GM12892 (cell line): ENCODE results near the gene SLC29A3. TPM values are rescaled to one million over a fixed set of nuclear protein-coding genes. Genes with fewer than 3 reads are reported as not detected.
"Not testable (repeated sequence)": the region's sequence is repeated elsewhere in the genome, so short reads cannot be mapped to it uniquely, and the experiment has no call there.

Source experiments
- DNase-seq: peaks from one replicate; pipeline ENCODE4 v3.0.0; 2011; ENCODE audit not compliant: insufficient read length
- FAIRE-seq: peaks from 2 replicates; lab custom pipeline; 2011; peaks lifted over from hg19 to GRCh38; lab: Jason Lieb, UNC
- POLR2A ChIP-seq: IDR thresholded peaks from 2 replicates; pipeline ENCODE4 v1.6.1; 2011; ENCODE audit warnings: low read depth, low read length, control low read depth
- POLR2AphosphoS5 ChIP-seq: IDR thresholded peaks from 2 replicates; pipeline ENCODE4 v1.6.1; 2011; ENCODE audit warnings: low read depth, low read length, control low read depth
- TAF1 ChIP-seq: IDR thresholded peaks from 2 replicates; pipeline ENCODE4 v1.6.1; 2011; ENCODE audit warnings: low read depth, mild to moderate bottlenecking, control low read depth, low read length, borderline replicate concordance
- polyA plus RNA-seq: library from polyadenylated mRNA; unstranded; fragments of >200 nt; gene quantifications from one replicate; pipeline ENCODE4 v1.2.1, GENCODE V29; 2012; ENCODE audit warnings: missing spikeins, inconsistent platforms; ENCODE audit not compliant: missing spikeins

SLC29A3 gene
- 1.3 TPM for polyA plus RNA-seq

- peak; percentile 47; the same call in 1 of the 2 replicates for TF ChIP-seq POLR2A
- TF ChIP-seq POLR2AphosphoS5 = no peak
- peak; percentile 91 for FAIRE-seq
- DNase-seq = peak; percentile 89
These were observed at the start of gene SLC29A3 for GRCh38 chr10:71319042-71319799. TSS of gene SLC29A3 (plus strand) at chr10:71319259. CDS start at chr10:71319310, 51 bp downstream.

DNA sequence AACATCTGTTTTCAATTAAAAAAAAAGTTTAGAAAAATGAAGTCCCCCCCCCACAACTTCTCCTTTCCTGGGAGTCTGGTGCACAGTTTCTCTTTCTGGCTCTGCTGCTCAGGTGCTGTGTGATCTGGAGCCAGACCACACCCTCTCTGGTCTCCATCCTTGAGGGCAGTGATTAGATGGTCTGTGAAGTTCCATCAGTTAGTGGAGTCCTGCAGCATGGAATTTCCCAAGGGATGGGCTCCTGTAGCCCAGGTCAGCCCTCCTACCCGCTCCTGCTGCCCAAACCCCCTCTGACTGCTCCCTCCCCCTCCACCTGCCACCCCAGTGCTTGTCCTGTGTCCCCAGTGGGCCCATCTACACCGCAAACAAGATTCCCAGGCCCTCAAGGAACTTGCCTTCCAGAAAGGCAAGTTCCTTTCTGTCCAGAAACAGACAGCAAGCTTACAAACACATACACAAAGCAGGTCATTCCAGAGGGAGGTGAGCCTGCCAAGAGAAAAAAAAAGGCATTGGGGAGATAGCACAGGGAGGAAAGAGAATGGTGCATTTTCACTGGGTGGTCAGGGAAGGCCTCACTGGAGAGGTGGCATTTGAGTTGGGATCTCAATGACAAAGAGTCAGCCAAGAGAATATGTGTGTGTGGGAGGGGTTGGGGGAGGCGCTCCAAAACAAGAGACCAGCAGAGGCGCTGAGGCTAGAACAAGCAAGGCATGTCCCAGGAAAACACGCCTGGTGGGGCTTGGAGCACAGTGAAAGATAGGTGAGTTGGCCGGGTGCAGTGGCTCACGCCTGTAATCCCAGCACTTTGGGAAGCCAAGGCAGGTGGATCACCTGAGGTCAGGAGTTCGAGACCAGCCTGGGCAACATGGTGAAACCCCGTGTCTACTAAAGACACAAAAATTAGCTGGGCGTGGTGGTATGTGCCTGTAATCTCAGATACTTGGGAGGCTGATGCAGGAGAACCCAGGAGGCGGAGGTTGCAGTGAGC lies 49.5 kb upstream of the SLC29A3 start:
- no peak for DNase-seq
- TF ChIP-seq TAF1 (no peak), POLR2A (no peak), POLR2AphosphoS5 (no peak)
- no peak for FAIRE-seq

- DNase-seq (peak; percentile 53), FAIRE-seq (no peak)
- TF ChIP-seq POLR2A (no peak), TAF1 (no peak), POLR2AphosphoS5 (no peak)
These were observed 48.5 kb upstream of the SLC29A3 start for GRCh38 chr10:71270301-71271220.

GRCh38 chr10:71271662-71272055 lies 47.4 kb upstream of the SLC29A3 start:
- no peak for DNase-seq
- TF ChIP-seq TAF1 (no peak), POLR2AphosphoS5 (no peak), POLR2A (no peak)
- FAIRE-seq = no peak

DNA sequence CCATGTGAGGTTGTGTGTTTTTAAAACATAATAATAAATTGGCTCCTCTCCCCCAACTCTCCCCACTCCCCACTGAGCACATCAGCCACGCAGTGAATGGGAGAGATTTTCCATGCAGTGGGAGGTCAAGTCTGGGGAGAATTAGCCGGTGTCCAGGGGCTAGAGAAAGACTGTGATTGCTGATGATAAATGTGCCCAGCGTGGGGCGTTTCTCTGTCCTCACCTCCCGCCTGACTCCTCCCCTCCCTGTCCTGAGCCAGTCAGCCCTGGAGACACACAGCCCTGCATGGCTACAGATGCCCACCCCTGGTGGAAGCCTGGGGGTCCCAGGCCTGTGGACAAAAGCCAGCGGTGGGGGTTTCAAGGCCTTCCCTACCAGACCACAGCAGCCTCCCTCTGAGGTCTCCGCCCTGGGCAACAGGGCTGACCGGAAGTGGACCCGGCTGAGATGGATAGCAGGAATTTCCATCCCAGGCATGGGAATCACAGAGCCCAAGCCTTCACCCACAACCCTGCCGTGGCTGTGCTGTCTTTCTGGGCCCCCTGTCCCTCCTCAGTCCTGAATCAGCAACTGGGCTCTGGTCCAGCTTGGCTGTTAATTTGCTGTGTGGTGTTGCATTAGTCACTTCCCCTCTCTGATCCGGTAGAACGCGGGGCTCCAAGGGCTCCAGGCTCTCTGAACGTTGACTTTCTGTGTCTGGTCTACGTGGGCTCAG lies 46.8 kb upstream of the SLC29A3 start:
- TF ChIP-seq POLR2AphosphoS5 (no peak), TAF1 (no peak), POLR2A (no peak)
- DNase-seq = no peak
- FAIRE-seq = no peak

GRCh38 chr10:71272974-71273373 lies 46.1 kb upstream of the SLC29A3 start:
- FAIRE-seq, DNase-seq: not testable (repeated sequence)

- TF ChIP-seq POLR2A (no peak), TAF1 (no peak), POLR2AphosphoS5 (no peak)
- no peak for FAIRE-seq
- no peak for DNase-seq
These were observed 45.6 kb upstream of the SLC29A3 start for GRCh38 chr10:71273506-71273905.

DNA sequence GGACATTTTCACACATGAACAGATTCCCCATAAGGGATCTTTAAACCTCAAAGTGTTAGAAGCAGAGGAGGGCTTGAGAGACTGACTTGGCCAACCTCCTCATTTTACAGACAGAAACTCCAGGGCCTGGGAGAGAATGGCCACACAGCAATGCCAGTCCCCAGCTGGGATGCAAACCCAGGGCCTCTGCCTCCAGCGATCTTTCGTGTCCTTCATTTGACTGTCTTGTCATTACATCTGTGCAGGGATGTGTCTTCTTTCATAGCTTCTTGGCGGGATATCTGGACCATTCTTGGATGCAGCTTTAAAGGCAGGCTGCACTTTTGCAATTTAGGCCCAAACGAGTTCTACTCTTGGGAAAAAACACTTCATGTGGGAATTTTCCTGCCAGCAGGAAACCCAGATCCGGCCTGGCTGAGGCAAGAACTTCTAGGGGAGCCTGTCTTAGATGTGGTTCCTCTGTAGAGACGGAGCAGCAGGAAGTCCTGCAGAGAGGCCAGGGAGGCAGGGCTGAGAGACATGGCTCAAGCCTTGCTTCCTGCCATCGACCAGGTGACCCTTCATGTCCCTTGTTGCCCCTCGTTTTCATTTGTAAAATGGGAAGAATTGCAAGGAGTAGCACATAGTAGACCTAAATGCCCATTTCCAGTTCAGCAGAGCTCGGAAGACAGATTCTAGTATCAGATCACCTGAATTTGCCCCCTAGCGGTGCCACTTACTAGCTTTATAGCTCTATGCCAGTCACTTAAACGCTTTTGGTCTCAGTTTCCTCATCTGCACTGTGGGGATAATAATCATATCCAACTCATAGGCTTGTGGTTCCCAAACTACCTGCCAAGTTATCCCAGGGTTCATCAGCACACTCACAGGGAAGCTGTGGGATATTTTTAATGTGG lies 43.9 kb upstream of the SLC29A3 start:
- FAIRE-seq = no peak
- no peak for TF ChIP-seq TAF1
- TF ChIP-seq POLR2AphosphoS5 = no peak
- TF ChIP-seq POLR2A = no peak
- DNase-seq = no peak

- TF ChIP-seq POLR2AphosphoS5 (no peak), POLR2A (no peak), TAF1 (no peak)
- no peak for FAIRE-seq
These were observed 42.2 kb upstream of the SLC29A3 start for GRCh38 chr10:71276873-71277272.

More at GRCh38 chr10:71276873-71277272, 42.2 kb upstream of the SLC29A3 start:
- no peak for DNase-seq
